Ovary (tissue), 9 donors: ENCODE results near the gene SMG9. TPM values are rescaled to one million over a fixed set of nuclear protein-coding genes. Genes with fewer than 3 reads are reported as not detected.

Source experiments
- DNase-seq, 5 donors: peaks; one replicate each; pipeline ENCODE4 v3.0.0-alpha.2; 2019 to 2020
- H3K27ac ChIP-seq, 2 donors: fragments of 200-600 bp; one replicate each; pipeline versions ENCODE4 v1.5.1 to v1.8.0; 2019 to 2022
- H3K27me3 ChIP-seq: fragments of 200-600 bp; one replicate; pipeline ENCODE4 v1.8.0; 2022
- H3K36me3 ChIP-seq: fragments of 200-600 bp; sonication (generic); one replicate; pipeline ENCODE4 v1.5.1; 2019
- H3K4me1 ChIP-seq: one replicate; pipeline ENCODE4 v1.8.1; 2013; ENCODE audit warnings: mild to moderate bottlenecking, moderate library complexity; ENCODE audit not compliant: insufficient read depth
- H3K4me3 ChIP-seq: fragments of 200-600 bp; sonication (generic); one replicate; pipeline ENCODE4 v1.5.1; 2017
- H3K9me3 ChIP-seq, 2 donors: fragments of 200-600 bp in 1 of 2; sonication (generic) in 1 of 2; one replicate each; pipeline versions ENCODE4 v1.5.1 to v1.8.1; 2013 to 2019; ENCODE audit warnings: mild to moderate bottlenecking in 1 of 2, moderate library complexity in 1 of 2
- CTCF ChIP-seq, 3 donors: fragments of 450-650 bp in 2 of 3; fragments of 200-600 bp in 1 of 3; IDR thresholded peaks; one replicate each; pipeline versions ENCODE4 v1.5.1 to v1.8.0; 2016 to 2022; ENCODE audit warnings: antibody characterized with exemption in 3 of 3, mild to moderate bottlenecking in 1 of 3
- EP300 ChIP-seq: sonication (generic); formaldehyde crosslinking; IDR thresholded peaks from one replicate; pipeline ENCODE4 v1.6.1; 2017; ENCODE audit warnings: antibody characterized with exemption
- POLR2A ChIP-seq: fragments of 450-650 bp; IDR thresholded peaks from one replicate; pipeline ENCODE4 v1.6.1; 2017; ENCODE audit warnings: antibody characterized with exemption, mild to moderate bottlenecking, moderate library complexity
- WGBS, 3 donors: extraction: QIAGEN DNeasy Blood & Tissue Kit in 1 of 3; methylation state at CpG; one replicate each; pipeline versions ENCODE4 v1.1.5 to v1.1.7; 2013 to 2017; 5-methylcytosine and 5-hydroxymethylcytosine counted together
- intact Hi-C, 4 donors: fragments of 100-400 bp; cut with DNase I; formaldehyde crosslinking; loops; one replicate each; pipeline versions ENCODE4 v1.11.0 to v1.15.1; 2022 to 2023
- polyA plus RNA-seq, 2 donors: library from polyadenylated mRNA; stranded (reverse); fragments of 200-250 nt in 1 of 2; fragments of 350-450 nt in 1 of 2; fragmentation: Illumina TruSeq in 1 of 2; extraction: RNeasy Lipid Tissue Mini Kit (QIAGEN cat#74804) in 1 of 2; gene quantifications; one replicate each; pipeline ENCODE4 v1.2.3, GENCODE V29; 2013 to 2014
- total RNA-seq, 7 donors: library from RNA; depleted of rRNA in 2 of 7; stranded (reverse); fragments of >200 nt in 2 of 7; fragmentation: NEBNext Ultra II Directional in 3 of 7; extraction: Animal tissue kit (Norgen Biotek cat#: 25700) in 3 of 7; gene quantifications; one replicate each; pipeline versions ENCODE4 v1.1.0 to v1.2.4, GENCODE V29; 2016 to 2023
- donor health status: DM: no; HTN: no; CAD: no; lungs with moderate emphysema.
- donor health status: DM: no; HTN: no; CAD: no.
- donor health status: Bipolar disorder and iron deficiency.
- donor health status: DM: yes; HTN: yes; CAD: no.
- donor health status: DM: no; HTN: no; CAD: no.
- donor health status: DM: yes; HTN: yes; CAD: no.

The SMG9 gene
- total and polyA plus RNA-seq, 9 donors = 13.9 to 34.8 (median 23.9) TPM

GRCh38 chr19:43694553-43694952, 60.2 kb downstream of the SMG9 start:
- Histone ChIP-seq H3K4me3 (no peak overlapping the region), H3K4me1 (no peaks in the 10 kb centered on the region), H3K9me3 (peaks cover 5 to 7% of the 10 kb centered on the region in 2 donors), H3K27me3 (no peaks in the 10 kb centered on the region), H3K36me3 (no peaks in the 10 kb centered on the region), H3K27ac (no peak overlapping the region)
- TF ChIP-seq EP300 = no peak
- no peak for TF ChIP-seq POLR2A
- no peak for TF ChIP-seq CTCF (IDR thresholded peaks at IDR 0.05)
- 75 to 90% (median 81%) methylated on average over 5 of the region's 5 CpGs for WGBS, 3 donors
- DNase-seq = no peak
- intact Hi-C loops = no loop called here

GRCh38 chr19:43692877-43693276, 61.9 kb downstream of the SMG9 start:
- TF ChIP-seq POLR2A (no peak), CTCF (IDR thresholded peaks at IDR 0.05) (no peak)
- intact Hi-C loops = no loop called here
- Histone ChIP-seq H3K9me3 (peaks cover 5 to 7% of the 10 kb centered on the region in 2 donors), H3K27ac (no peak overlapping the region), H3K4me1 (no peaks in the 10 kb centered on the region), H3K4me3 (no peak overlapping the region), H3K27me3 (no peaks in the 10 kb centered on the region), H3K36me3 (no peaks in the 10 kb centered on the region)
- no peak for DNase-seq
- WGBS, 3 donors = 74 to 83% (median 76%) methylated on average over 4 of the region's 4 CpGs

GRCh38 chr19:43692385-43692784, 62.4 kb downstream of the SMG9 start:
- Histone ChIP-seq H3K27ac (no peak overlapping the region), H3K36me3 (no peaks in the 10 kb centered on the region), H3K4me3 (no peak overlapping the region), H3K4me1 (no peaks in the 10 kb centered on the region), H3K27me3 (no peaks in the 10 kb centered on the region), H3K9me3 (peaks cover 5 to 7% of the 10 kb centered on the region in 2 donors)
- intact Hi-C loops = no loop called here
- no peak for DNase-seq
- TF ChIP-seq CTCF (IDR thresholded peaks at IDR 0.05) (no peak), POLR2A (no peak), EP300 (no peak)
- WGBS, 3 donors = 86 to 90% (median 90%) methylated on average over 2 of the region's 2 CpGs

GRCh38 chr19:43691755-43692154, 63.0 kb downstream of the SMG9 start:
- no peaks in the 10 kb centered on the region for H3K27me3 ChIP-seq
- no peaks in the 10 kb centered on the region for H3K4me1 ChIP-seq
- H3K9me3 ChIP-seq = peaks cover 5 to 7% of the 10 kb centered on the region in 2 donors
- H3K27ac ChIP-seq = no peak overlapping the region
- intact Hi-C loops = no loop called here
- WGBS, 3 donors = 88 to 91% (median 88%) methylated on average over 5 of the region's 5 CpGs
- DNase-seq = no peak
- TF ChIP-seq CTCF (IDR thresholded peaks at IDR 0.05) (no peak), POLR2A (no peak), EP300 (no peak)
- no peaks in the 10 kb centered on the region for H3K36me3 ChIP-seq
- H3K4me3 ChIP-seq = no peak overlapping the region

- no peaks in the 10 kb centered on the region for H3K27me3 ChIP-seq
- H3K4me1 ChIP-seq = no peaks in the 10 kb centered on the region
- H3K4me3 ChIP-seq = no peak overlapping the region
- intact Hi-C loops = no loop called here
- 84 to 88% (median 87%) methylated on average over 3 of the region's 3 CpGs for WGBS, 3 donors
- no peak for DNase-seq
- H3K27ac ChIP-seq = no peak overlapping the region
- H3K9me3 ChIP-seq = peaks cover 5 to 7% of the 10 kb centered on the region in 2 donors
- no peaks in the 10 kb centered on the region for H3K36me3 ChIP-seq
- TF ChIP-seq POLR2A = no peak
- TF ChIP-seq EP300 = no peak
- no peak for TF ChIP-seq CTCF (IDR thresholded peaks at IDR 0.05)
These were observed 63.9 kb downstream of the SMG9 start for GRCh38 chr19:43690890-43691289.
